Tibial artery (tissue), 4 donors: ENCODE results near the gene ATP1A3.

Experiments used
- DNase-seq, 2 donors: peaks; one replicate each; pipeline ENCODE4 v3.0.0-alpha.2; 2019
- H3K27ac ChIP-seq, 2 donors: fragments of 200-600 bp; sonication (generic) in 1 of 2; 1 replicate in 1 of 2; 2 replicates in 1 of 2; pipeline ENCODE4 v1.5.1; 2018 to 2019; ENCODE audit warnings: mild to moderate bottlenecking in 1 of 2
- H3K27me3 ChIP-seq, 2 donors: fragments of 200-600 bp; sonication (generic) in 1 of 2; one replicate each; pipeline versions ENCODE4 v1.5.1 to v1.6.0; 2016 to 2019
- H3K36me3 ChIP-seq, 3 donors: fragments of 200-600 bp; sonication (generic) in 2 of 3; one replicate each; pipeline ENCODE4 v1.5.1; 2016 to 2019; ENCODE audit warnings: mild to moderate bottlenecking in 2 of 3
- H3K4me1 ChIP-seq, 4 donors: fragments of 200-600 bp; sonication (generic) in 2 of 4; 1 replicate in 3 of 4; 2 replicates in 1 of 4; pipeline ENCODE4 v1.5.1; 2016 to 2019
- H3K4me3 ChIP-seq, 2 donors: fragments of 200-600 bp; sonication (generic) in 1 of 2; 1 replicate in 1 of 2; 2 replicates in 1 of 2; pipeline ENCODE4 v1.5.1; 2018 to 2019; ENCODE audit warnings: mild to moderate bottlenecking in 2 of 2
- H3K9me3 ChIP-seq, 3 donors: fragments of 200-600 bp; sonication (generic) in 1 of 3; one replicate each; pipeline ENCODE4 v1.5.1; 2016 to 2019
- intact Hi-C: fragments of 100-400 bp; cut with DNase I; formaldehyde crosslinking; loops from one replicate; pipeline ENCODE4 v1.15.0; 2023; ENCODE audit warnings: low total_unique reads
- TF ChIP-seq, protein P1 (sequence below), 2 experiments: fragments of 200-600 bp in 1 of 2; fragments of 450-650 bp in 1 of 2; IDR thresholded peaks; one replicate each; pipeline ENCODE4 v1.5.1; 2017 to 2019; ENCODE audit warnings: antibody characterized with exemption in 2 of 2, mild to moderate bottlenecking in 1 of 2, moderate library complexity in 1 of 2

The ATP1A3 gene

GRCh38 chr19:41922585-41922984 lies 71.4 kb downstream of the ATP1A3 start:
- Histone ChIP-seq H3K27ac (no peak overlapping the region), H3K27me3 (peaks cover 6 to 96% of the 10 kb centered on the region in 2 donors), H3K9me3 (no peaks in the 10 kb centered on the region), H3K4me1 (no peaks in the 10 kb centered on the region), H3K4me3 (no peak overlapping the region), H3K36me3 (no peaks in the 10 kb centered on the region)
- no peak for DNase-seq
- TF ChIP-seq, protein P1, sequence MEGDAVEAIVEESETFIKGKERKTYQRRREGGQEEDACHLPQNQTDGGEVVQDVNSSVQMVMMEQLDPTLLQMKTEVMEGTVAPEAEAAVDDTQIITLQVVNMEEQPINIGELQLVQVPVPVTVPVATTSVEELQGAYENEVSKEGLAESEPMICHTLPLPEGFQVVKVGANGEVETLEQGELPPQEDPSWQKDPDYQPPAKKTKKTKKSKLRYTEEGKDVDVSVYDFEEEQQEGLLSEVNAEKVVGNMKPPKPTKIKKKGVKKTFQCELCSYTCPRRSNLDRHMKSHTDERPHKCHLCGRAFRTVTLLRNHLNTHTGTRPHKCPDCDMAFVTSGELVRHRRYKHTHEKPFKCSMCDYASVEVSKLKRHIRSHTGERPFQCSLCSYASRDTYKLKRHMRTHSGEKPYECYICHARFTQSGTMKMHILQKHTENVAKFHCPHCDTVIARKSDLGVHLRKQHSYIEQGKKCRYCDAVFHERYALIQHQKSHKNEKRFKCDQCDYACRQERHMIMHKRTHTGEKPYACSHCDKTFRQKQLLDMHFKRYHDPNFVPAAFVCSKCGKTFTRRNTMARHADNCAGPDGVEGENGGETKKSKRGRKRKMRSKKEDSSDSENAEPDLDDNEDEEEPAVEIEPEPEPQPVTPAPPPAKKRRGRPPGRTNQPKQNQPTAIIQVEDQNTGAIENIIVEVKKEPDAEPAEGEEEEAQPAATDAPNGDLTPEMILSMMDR (IDR thresholded peaks at IDR 0.05) = no peak
- intact Hi-C loops = no loop called here

- H3K4me1 ChIP-seq = no peaks in the 10 kb centered on the region
- intact Hi-C loops = no loop called here
- H3K27ac ChIP-seq = no peak overlapping the region
- no peaks in the 10 kb centered on the region for H3K9me3 ChIP-seq
- H3K27me3 ChIP-seq = peaks cover 5 to 96% of the 10 kb centered on the region in 2 donors
- no peaks in the 10 kb centered on the region for H3K36me3 ChIP-seq
- DNase-seq = no peak
- H3K4me3 ChIP-seq = no peak overlapping the region
- TF ChIP-seq, protein P1 (IDR thresholded peaks at IDR 0.05) = no peak
These were observed 72.2 kb downstream of the ATP1A3 start for GRCh38 chr19:41921577-41922576.

DNA sequence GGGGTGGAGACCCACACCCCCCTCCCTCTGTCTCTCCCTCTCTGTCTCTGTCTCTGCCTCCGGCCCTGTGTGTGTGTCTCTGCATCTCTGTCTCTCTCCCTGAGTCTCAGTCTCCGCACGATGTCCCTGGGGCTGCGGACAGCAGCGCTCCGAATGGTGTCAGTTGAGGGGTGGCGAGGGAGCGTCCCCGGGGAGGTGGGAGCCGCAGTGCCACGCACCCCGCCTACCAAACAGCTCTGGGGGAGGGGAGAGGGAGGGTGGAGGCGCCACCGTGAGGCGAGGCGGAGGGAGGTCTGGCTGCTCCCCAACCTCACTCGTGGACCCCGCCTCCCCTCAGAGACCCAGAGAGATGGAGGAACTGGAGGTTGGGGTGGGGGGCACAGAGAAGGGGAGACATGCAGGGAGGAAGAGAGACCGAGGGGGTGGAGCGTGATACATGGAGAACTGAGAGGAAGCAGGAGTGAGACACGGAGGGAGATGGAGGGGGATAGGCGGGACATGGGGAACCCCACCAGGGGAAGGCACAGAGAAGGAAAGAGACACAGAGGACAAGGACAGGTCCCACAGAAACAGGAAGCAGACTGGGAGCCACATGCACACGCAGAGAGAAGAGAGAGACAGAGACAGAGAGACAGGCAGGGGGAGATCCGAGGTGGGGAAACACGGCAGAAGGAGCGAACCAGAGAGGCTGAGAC lies 73.0 kb downstream of the ATP1A3 start:
- no peaks in the 10 kb centered on the region for H3K36me3 ChIP-seq

DNA sequence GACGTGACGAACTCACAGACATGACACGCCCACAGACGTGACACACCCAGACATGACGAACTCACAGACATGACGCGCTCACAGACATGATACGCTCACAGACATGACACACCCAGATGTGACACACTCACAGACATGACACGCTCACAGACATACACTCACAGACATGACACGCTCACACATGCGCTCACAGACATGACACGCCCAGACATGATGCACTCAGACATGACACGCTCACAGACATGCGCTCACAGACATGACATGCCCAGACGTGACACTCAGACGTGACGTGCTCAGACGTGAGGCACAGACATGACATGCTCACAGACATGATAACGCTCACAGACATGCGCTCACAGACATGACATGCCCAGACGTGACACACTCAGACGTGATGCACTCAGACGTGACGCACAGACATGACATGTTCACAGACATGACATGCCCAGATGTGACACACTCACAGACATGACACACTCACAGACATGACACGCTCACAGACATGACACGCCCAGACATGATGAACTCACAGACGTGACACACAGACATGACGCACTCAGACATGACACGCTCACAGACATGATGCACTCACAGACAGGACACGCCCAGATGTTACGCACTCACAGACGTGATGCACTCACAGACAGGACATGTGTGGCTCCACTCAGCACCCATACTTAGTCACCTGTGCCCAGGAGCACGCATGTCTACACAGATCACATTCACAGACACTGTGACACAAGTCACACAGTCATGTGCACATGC lies 73.9 kb downstream of the ATP1A3 start:
- no peak for DNase-seq
- Histone ChIP-seq H3K27me3 (peaks cover 5 to 96% of the 10 kb centered on the region in 2 donors), H3K4me3 (no peak overlapping the region), H3K9me3 (no peaks in the 10 kb centered on the region), H3K4me1 (peaks cover 0 to 5% (median 1%) of the 10 kb centered on the region in 4 donors), H3K27ac (no peak overlapping the region), H3K36me3 (no peaks in the 10 kb centered on the region)
- intact Hi-C loops = no loop called here
- TF ChIP-seq, protein P1 (IDR thresholded peaks at IDR 0.05) = no peak

More for the DNA sequence above, 73.0 kb downstream of the ATP1A3 start:
- H3K4me1 ChIP-seq = no peaks in the 10 kb centered on the region
- no peaks in the 10 kb centered on the region for H3K9me3 ChIP-seq
- no peak for DNase-seq
- intact Hi-C loops = no loop called here
- TF ChIP-seq, protein P1 (IDR thresholded peaks at IDR 0.05) = no peak
- H3K4me3 ChIP-seq = no peak overlapping the region
- peaks cover 5 to 96% of the 10 kb centered on the region in 2 donors for H3K27me3 ChIP-seq
- no peak overlapping the region for H3K27ac ChIP-seq

GRCh38 chr19:41918653-41919244 lies 75.3 kb downstream of the ATP1A3 start:
- TF ChIP-seq, protein P1 (IDR thresholded peaks at IDR 0.05) = no peak
- H3K36me3 ChIP-seq = no peaks in the 10 kb centered on the region
- H3K9me3 ChIP-seq = no peaks in the 10 kb centered on the region
- peaks cover 5 to 93% of the 10 kb centered on the region in 2 donors for H3K27me3 ChIP-seq
- peaks cover 0 to 6% (median 3%) of the 10 kb centered on the region in 4 donors for H3K4me1 ChIP-seq
- no peak for DNase-seq
- H3K27ac ChIP-seq = no peak overlapping the region
- no peak overlapping the region for H3K4me3 ChIP-seq
- intact Hi-C loops = no loop called here
